Calu3 (cell line): ENCODE data around the gene TMEM269. TPM values are rescaled to one million over a fixed set of nuclear protein-coding genes. Genes with fewer than 3 reads are reported as not detected.

Experiments
- BruUV-seq: library from RNA; stranded (reverse); fragments of 400-500 nt; replicated peaks from 2 replicates; lab custom pipeline; 2021; lab: Mats Ljungman, UMichigan
- CTCF ChIA-PET: fragments of 300-600 bp; sonication (Branson Sonifier 250); formaldehyde crosslinking; loops from one replicate; lab custom pipeline; 2022; ENCODE audit warnings: antibody characterized with exemption; lab: Charles Lee
- DNase-seq: peaks from one replicate; pipeline ENCODE4 v3.0.0; 2022
- H3K27ac Mint-ChIP-seq: one replicate; pipeline ENCODE4 v1.8.0; 2022; ENCODE audit warnings: mixed read lengths; ENCODE audit not compliant: unreplicated experiment
- H3K27me3 Mint-ChIP-seq: one replicate; pipeline ENCODE4 v1.8.0; 2022; ENCODE audit warnings: mixed read lengths; ENCODE audit not compliant: unreplicated experiment
- H3K36me3 Mint-ChIP-seq: one replicate; pipeline ENCODE4 v1.8.0; 2022; ENCODE audit warnings: mild to moderate bottlenecking, moderate library complexity, mixed read lengths; ENCODE audit not compliant: insufficient read depth, unreplicated experiment
- H3K4me1 Mint-ChIP-seq: one replicate; pipeline ENCODE4 v1.8.0; 2022; ENCODE audit warnings: mild to moderate bottlenecking, low read depth, mixed read lengths; ENCODE audit not compliant: unreplicated experiment
- H3K4me3 Mint-ChIP-seq: one replicate; pipeline ENCODE4 v1.8.0; 2022; ENCODE audit warnings: mild to moderate bottlenecking, low read depth, moderate library complexity, mixed read lengths; ENCODE audit not compliant: unreplicated experiment
- H3K9me3 Mint-ChIP-seq: one replicate; pipeline ENCODE4 v1.8.0; 2022; ENCODE audit warnings: low read depth, mixed read lengths; ENCODE audit not compliant: unreplicated experiment
- CTCF ChIP-seq: fragments of 200-600 bp; IDR thresholded peaks from one replicate; pipeline ENCODE4 v1.8.0; 2022; ENCODE audit warnings: antibody characterized with exemption; ENCODE audit not compliant: unreplicated experiment
- intact Hi-C: fragments of 100-400 bp; cut with micrococcal nuclease; formaldehyde crosslinking; loops from one replicate; pipeline ENCODE4 v1.10.0; 2022; ENCODE audit not compliant: unreplicated experiment
- total RNA-seq: library from RNA; stranded (reverse); gene quantifications from 2 replicates; pipeline ENCODE4 v1.2.3, GENCODE V29; 2022

Gene TMEM269
- total RNA-seq, 1 experiment from 2014 or later = 0.94 TPM

GRCh38 chr1:42822800-42823392, 38.1 kb downstream of the TMEM269 start:
- no peak for DNase-seq
- intact Hi-C loops = no loop called here
- BruUV-seq = no TSS peak
- no peaks in the 10 kb centered on the region for H3K27me3 Mint-ChIP-seq
- CTCF ChIA-PET = no interaction called here
- H3K4me3 Mint-ChIP-seq = no peak overlapping the region
- no peak for TF ChIP-seq CTCF
- no peaks in the 10 kb centered on the region for H3K36me3 Mint-ChIP-seq
- no peak overlapping the region for H3K27ac Mint-ChIP-seq
- H3K9me3 Mint-ChIP-seq = no peaks in the 10 kb centered on the region
- H3K4me1 Mint-ChIP-seq = no peaks in the 10 kb centered on the region

- H3K27ac Mint-ChIP-seq = no peak overlapping the region
- no peak for DNase-seq
- no peak for TF ChIP-seq CTCF
- H3K27me3 Mint-ChIP-seq = no peaks in the 10 kb centered on the region
- no TSS peak for BruUV-seq
- CTCF ChIA-PET = interaction anchor here (0.7 kb wide), 1 partner anchor 48 kb away, joined by 4 read pairs; no protein-coding TSS in a partner anchor
- no peak overlapping the region for H3K4me3 Mint-ChIP-seq
- H3K36me3 Mint-ChIP-seq = no peaks in the 10 kb centered on the region
- H3K4me1 Mint-ChIP-seq = no peaks in the 10 kb centered on the region
- intact Hi-C loops = no loop called here
- no peaks in the 10 kb centered on the region for H3K9me3 Mint-ChIP-seq
Measured at GRCh38 chr1:42824481-42825035, 39.8 kb downstream of the TMEM269 start.

- no peak for TF ChIP-seq CTCF
- Mint-ChIP-seq H3K4me3 (no peak overlapping the region), H3K27me3 (no peaks in the 10 kb centered on the region), H3K36me3 (no peaks in the 10 kb centered on the region), H3K27ac (no peak overlapping the region), H3K9me3 (no peaks in the 10 kb centered on the region), H3K4me1 (no peaks in the 10 kb centered on the region)
- CTCF ChIA-PET = no interaction called here
- no peak for DNase-seq
- no TSS peak for BruUV-seq
- intact Hi-C loops = no loop called here
Measured at GRCh38 chr1:42825036-42825851, 40.5 kb downstream of the TMEM269 start.

- no peaks in the 10 kb centered on the region for H3K9me3 Mint-ChIP-seq
- intact Hi-C loops = no loop called here
- no peaks in the 10 kb centered on the region for H3K4me1 Mint-ChIP-seq
- CTCF ChIA-PET = no interaction called here
- no TSS peak for BruUV-seq
- H3K36me3 Mint-ChIP-seq = no peaks in the 10 kb centered on the region
- no peaks in the 10 kb centered on the region for H3K27me3 Mint-ChIP-seq
- H3K27ac Mint-ChIP-seq = no peak overlapping the region
- DNase-seq = no peak
- H3K4me3 Mint-ChIP-seq = no peak overlapping the region
- TF ChIP-seq CTCF = no peak
Measured at GRCh38 chr1:42830631-42831030, 45.8 kb downstream of the TMEM269 start.
